Endodermal cell (in vitro differentiated cells): ENCODE data around the gene JADE2. TPM values are rescaled to one million over a fixed set of nuclear protein-coding genes. Genes with fewer than 3 reads are reported as not detected.
A peak's percentile ranks its signal among the peaks of the same experiment; 100 is the strongest.

Source experiments
- DNase-seq: peaks from one replicate; pipeline ENCODE4 v3.0.0-alpha.2; 2017
- H3K27ac ChIP-seq: 2 replicates; pipeline ENCODE4 v1.5.1; 2013; ENCODE audit warnings: mild to moderate bottlenecking, low read depth, low read length, moderate library complexity
- H3K27me3 ChIP-seq: 2 replicates; pipeline ENCODE4 v1.6.1; 2013; ENCODE audit warnings: mild to moderate bottlenecking, low read length, moderate library complexity; ENCODE audit not compliant: insufficient read depth, control insufficient read depth, poor library complexity, severe bottlenecking
- H3K36me3 ChIP-seq: 2 replicates; pipeline ENCODE4 v1.7.0; 2013; ENCODE audit warnings: mild to moderate bottlenecking, low read length, moderate library complexity; ENCODE audit not compliant: control insufficient read depth, insufficient read depth
- H3K4me1 ChIP-seq: one replicate; pipeline ENCODE4 v1.7.0; 2013; ENCODE audit warnings: low read length; ENCODE audit not compliant: control insufficient read depth, insufficient read depth
- H3K4me3 ChIP-seq: 2 replicates; pipeline ENCODE4 v1.5.1; 2013; ENCODE audit warnings: mild to moderate bottlenecking, low read length, moderate library complexity
- H3K9ac ChIP-seq: 2 replicates; pipeline ENCODE4 v1.6.1; 2013; ENCODE audit warnings: mild to moderate bottlenecking, low read length, moderate library complexity; ENCODE audit not compliant: poor library complexity, severe bottlenecking; ENCODE audit errors: extremely low read depth
- H3K9me3 ChIP-seq: 2 replicates; pipeline ENCODE4 v1.6.1; 2013; ENCODE audit warnings: mild to moderate bottlenecking, low read length, moderate library complexity; ENCODE audit not compliant: control insufficient read depth
- H3K27ac Mint-ChIP-seq: 2 replicates; pipeline ENCODE4 v1.8.0; 2020; ENCODE audit warnings: mixed read lengths
- H3K27me3 Mint-ChIP-seq: 2 replicates; pipeline ENCODE4 v1.8.0; 2021; ENCODE audit warnings: mild to moderate bottlenecking, mixed read lengths; ENCODE audit not compliant: insufficient read depth
- H3K36me3 Mint-ChIP-seq: 2 replicates; pipeline ENCODE4 v1.8.0; 2020; ENCODE audit warnings: low read depth, mixed read lengths
- H3K4me1 Mint-ChIP-seq: 2 replicates; pipeline ENCODE4 v1.8.0; 2020; ENCODE audit warnings: mixed read lengths
- H3K4me3 Mint-ChIP-seq: 2 replicates; pipeline ENCODE4 v1.8.0; 2020; ENCODE audit warnings: mild to moderate bottlenecking, moderate library complexity, mixed read lengths
- H3K9me3 Mint-ChIP-seq: 2 replicates; pipeline ENCODE4 v1.8.0; 2020; ENCODE audit warnings: mild to moderate bottlenecking, mixed read lengths
- CTCF ChIP-seq: fragments of 200-600 bp; sonication (generic); conservative IDR thresholded peaks from 2 replicates; pipeline ENCODE4 v1.5.0; 2021; ENCODE audit warnings: antibody characterized with exemption, mild to moderate bottlenecking
- WGBS, 2 experiments: methylation state at CpG; one replicate each; pipeline versions ENCODE4 v1.1.5 to v1.1.7; 2013; ENCODE audit warnings: missing lambda C conversion rate in 2 of 2, mixed read lengths in 1 of 2; ENCODE audit not compliant: insufficient coverage in 1 of 2, insufficient read length in 1 of 2; 5-methylcytosine and 5-hydroxymethylcytosine counted together
- total RNA-seq, 2 donors: library from RNA; stranded (reverse); fragmentation: NEBNext Ultra II Directional in 1 of 2; extraction: Animal tissue kit (Norgen Biotek cat#: 25700) in 1 of 2; gene quantifications; 2 replicates in 1 of 2; 3 replicates in 1 of 2; pipeline ENCODE4 v1.2.1, GENCODE V29; 2021

The JADE2 gene
- total RNA-seq, 2 donors from 2014 or later: 33.9 to 51.9 TPM

GRCh38 chr5:134566741-134567221, 41.3 kb downstream of the JADE2 start:
- Histone ChIP-seq H3K36me3 (peaks cover 37% of the 10 kb centered on the region), H3K4me1 (no peaks in the 10 kb centered on the region), H3K9ac (no peak overlapping the region), H3K27ac (no peak overlapping the region), H3K27me3 (no peaks in the 10 kb centered on the region), H3K4me3 (no peak overlapping the region), H3K9me3 (no peaks in the 10 kb centered on the region)
- DNase-seq: no peak
- H3K4me1 Mint-ChIP-seq: no peaks in the 10 kb centered on the region
- peaks cover 63% of the 10 kb centered on the region for H3K36me3 Mint-ChIP-seq
- H3K27ac Mint-ChIP-seq: peak overlapping the region; percentile 18
- no peaks in the 10 kb centered on the region for H3K27me3 Mint-ChIP-seq
- H3K9me3 Mint-ChIP-seq: no peaks in the 10 kb centered on the region
- no peak for TF ChIP-seq CTCF
- 93 to 94% methylated on average over 12 to 13 of the region's 13 CpGs for WGBS, 2 experiments
- H3K4me3 Mint-ChIP-seq: no peak overlapping the region

GRCh38 chr5:134567641-134568336, 42.3 kb downstream of the JADE2 start:
- H3K9me3 ChIP-seq: no peaks in the 10 kb centered on the region
- peaks cover 36% of the 10 kb centered on the region for H3K36me3 ChIP-seq
- H3K27ac ChIP-seq: no peak overlapping the region
- Mint-ChIP-seq H3K4me1 (no peaks in the 10 kb centered on the region), H3K27me3 (no peaks in the 10 kb centered on the region), H3K27ac (no peak overlapping the region), H3K4me3 (no peak overlapping the region), H3K9me3 (no peaks in the 10 kb centered on the region), H3K36me3 (peaks cover 64% of the 10 kb centered on the region)
- no peak overlapping the region for H3K4me3 ChIP-seq
- 93 to 94% methylated on average over 6 to 7 of the region's 7 CpGs for WGBS, 2 experiments
- no peaks in the 10 kb centered on the region for H3K27me3 ChIP-seq
- no peaks in the 10 kb centered on the region for H3K4me1 ChIP-seq
- no peak overlapping the region for H3K9ac ChIP-seq
- TF ChIP-seq CTCF: no peak
- DNase-seq: no peak

GRCh38 chr5:134568337-134568700, 42.8 kb downstream of the JADE2 start:
- no peak overlapping the region for H3K27ac Mint-ChIP-seq
- H3K27me3 ChIP-seq: no peaks in the 10 kb centered on the region
- H3K4me1 ChIP-seq: no peaks in the 10 kb centered on the region
- H3K4me3 Mint-ChIP-seq: no peak overlapping the region
- H3K36me3 Mint-ChIP-seq: peaks cover 64% of the 10 kb centered on the region
- H3K9me3 Mint-ChIP-seq: no peaks in the 10 kb centered on the region
- H3K36me3 ChIP-seq: peaks cover 31% of the 10 kb centered on the region
- no peaks in the 10 kb centered on the region for H3K9me3 ChIP-seq
- no peak for TF ChIP-seq CTCF
- no peak overlapping the region for H3K4me3 ChIP-seq
- no peaks in the 10 kb centered on the region for H3K27me3 Mint-ChIP-seq
- no peak overlapping the region for H3K27ac ChIP-seq
- no peak for DNase-seq
- no peak overlapping the region for H3K9ac ChIP-seq
- WGBS, 2 experiments: 92 to 96% methylated on average over 4 to 5 of the region's 5 CpGs
- no peaks in the 10 kb centered on the region for H3K4me1 Mint-ChIP-seq
